Cardiac fibroblast (primary cell): Measurements from ENCODE around the gene CPTP.
"Not testable (repeated sequence)": the region's sequence is repeated elsewhere in the genome, so short reads cannot be mapped to it uniquely, and the experiment has no call there.

Source experiments
- DNase-seq, 2 donors: peaks; one replicate each; pipeline versions ENCODE4 v3.0.0 to v3.0.0-alpha.2; 2010; ENCODE audit warnings: low read depth in 2 of 2
- H3K4me3 ChIP-seq, 2 donors: replicated peaks in 1 of 2; 1 replicate in 1 of 2; 2 replicates in 1 of 2; pipeline ENCODE4 v1.5.1; 2011; ENCODE audit warnings: low read depth in 2 of 2, low read length in 2 of 2, mild to moderate bottlenecking in 2 of 2, moderate library complexity in 1 of 2
- TF ChIP-seq, protein P1 (sequence below): IDR thresholded peaks from one replicate; pipeline ENCODE4 v1.5.1; 2011; ENCODE audit warnings: low read depth, mild to moderate bottlenecking, low read length, inconsistent platforms

CPTP gene

DNA sequence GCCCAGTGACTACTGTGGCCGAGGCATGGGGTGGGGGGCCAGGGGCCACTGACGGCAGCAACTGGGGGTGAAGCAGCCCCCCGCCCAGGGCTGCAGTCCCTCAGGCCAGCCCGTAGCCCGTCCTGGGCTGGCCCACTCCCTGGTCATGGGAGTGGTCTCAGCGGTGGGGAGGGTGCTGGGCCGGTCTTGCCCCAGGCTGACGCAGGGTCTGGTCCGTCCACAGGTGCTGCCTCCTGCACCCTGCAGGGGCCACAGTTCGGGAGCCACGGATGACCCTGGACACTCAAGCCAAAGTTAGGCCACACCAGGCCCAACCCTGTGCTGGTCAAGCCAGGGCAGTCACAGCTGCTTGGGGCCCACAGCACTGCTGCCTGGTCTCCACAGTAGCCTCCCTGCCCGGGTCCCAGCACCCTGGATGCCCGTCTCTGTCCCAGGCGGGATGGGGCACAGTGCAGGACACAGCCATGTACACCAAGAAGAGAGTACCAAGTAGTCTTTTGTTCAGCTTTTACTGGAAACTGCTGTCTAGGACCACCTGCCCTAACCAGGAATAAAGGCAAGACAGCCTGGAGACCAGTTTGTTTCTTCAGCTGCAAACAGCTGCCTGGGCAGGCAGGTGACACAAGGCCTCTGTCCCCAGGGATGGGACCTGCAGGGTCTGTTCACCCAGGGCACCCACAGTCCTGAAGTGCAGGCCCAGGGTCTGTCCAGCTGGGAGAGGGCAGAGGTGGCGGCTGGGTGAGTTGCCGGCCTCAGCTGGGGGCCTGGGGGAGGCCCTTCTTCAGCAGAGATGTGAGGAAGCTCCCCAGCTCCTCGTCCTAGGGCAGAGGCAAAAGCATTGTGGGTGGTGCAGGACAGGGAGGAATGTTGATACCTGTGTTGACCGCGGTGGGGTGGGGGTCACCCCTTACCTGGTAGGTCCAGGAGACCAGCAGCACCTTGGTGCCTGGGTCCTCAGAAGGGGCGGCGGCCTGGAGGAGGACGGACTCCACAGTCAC is 13.2 kb upstream of the CPTP start:
- H3K4me3 ChIP-seq, result no peak overlapping the region
- TF ChIP-seq, protein P1, sequence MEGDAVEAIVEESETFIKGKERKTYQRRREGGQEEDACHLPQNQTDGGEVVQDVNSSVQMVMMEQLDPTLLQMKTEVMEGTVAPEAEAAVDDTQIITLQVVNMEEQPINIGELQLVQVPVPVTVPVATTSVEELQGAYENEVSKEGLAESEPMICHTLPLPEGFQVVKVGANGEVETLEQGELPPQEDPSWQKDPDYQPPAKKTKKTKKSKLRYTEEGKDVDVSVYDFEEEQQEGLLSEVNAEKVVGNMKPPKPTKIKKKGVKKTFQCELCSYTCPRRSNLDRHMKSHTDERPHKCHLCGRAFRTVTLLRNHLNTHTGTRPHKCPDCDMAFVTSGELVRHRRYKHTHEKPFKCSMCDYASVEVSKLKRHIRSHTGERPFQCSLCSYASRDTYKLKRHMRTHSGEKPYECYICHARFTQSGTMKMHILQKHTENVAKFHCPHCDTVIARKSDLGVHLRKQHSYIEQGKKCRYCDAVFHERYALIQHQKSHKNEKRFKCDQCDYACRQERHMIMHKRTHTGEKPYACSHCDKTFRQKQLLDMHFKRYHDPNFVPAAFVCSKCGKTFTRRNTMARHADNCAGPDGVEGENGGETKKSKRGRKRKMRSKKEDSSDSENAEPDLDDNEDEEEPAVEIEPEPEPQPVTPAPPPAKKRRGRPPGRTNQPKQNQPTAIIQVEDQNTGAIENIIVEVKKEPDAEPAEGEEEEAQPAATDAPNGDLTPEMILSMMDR, result no peak

DNA sequence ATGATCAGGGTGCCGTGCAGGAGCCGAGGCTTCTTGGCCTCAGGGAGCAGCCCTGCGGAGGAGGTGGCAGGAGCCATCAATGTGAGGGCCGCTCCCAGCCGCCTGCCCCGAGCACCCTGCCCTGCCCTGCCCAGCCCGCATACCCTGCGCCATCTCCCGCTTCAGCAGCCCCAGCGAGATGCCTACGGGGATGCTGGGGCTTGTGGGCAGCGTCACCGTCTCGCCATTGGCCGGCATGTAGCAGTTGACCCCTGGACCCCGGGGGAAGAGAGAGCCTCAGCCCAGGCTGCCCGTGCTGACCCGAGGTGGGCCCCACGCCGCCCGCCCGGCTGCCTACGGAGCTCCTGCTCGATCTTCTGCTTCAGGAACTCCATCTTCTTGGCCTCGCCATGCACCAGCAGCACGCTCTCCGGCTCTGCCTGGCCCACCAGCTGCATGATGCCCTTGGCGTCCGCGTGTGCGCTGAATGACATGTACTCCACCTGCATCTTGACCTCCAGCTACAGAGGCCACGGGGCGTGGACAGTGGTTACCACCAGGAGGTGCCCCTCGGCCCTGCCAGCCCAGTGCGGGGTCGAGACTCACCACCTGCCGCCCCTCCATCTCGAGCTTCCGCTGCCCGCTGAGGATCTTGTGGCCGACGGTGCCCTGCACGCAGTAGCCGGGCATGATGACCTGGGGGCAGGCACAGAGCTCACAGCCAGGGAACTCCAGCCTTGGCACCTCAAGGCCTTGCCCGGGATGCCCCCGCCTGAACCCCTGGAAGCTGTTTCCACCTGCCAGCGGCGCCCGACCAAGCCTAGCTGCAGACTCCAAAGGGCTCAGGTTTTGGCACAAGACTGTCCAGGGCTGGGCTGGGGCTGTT is 11.9 kb upstream of the CPTP start:
- DNase-seq, result no peak
- TF ChIP-seq, protein P1, result no peak
- H3K4me3 ChIP-seq, result no peak overlapping the region

More for the DNA sequence above, 13.2 kb upstream of the CPTP start:
- DNase-seq, result no peak

DNA sequence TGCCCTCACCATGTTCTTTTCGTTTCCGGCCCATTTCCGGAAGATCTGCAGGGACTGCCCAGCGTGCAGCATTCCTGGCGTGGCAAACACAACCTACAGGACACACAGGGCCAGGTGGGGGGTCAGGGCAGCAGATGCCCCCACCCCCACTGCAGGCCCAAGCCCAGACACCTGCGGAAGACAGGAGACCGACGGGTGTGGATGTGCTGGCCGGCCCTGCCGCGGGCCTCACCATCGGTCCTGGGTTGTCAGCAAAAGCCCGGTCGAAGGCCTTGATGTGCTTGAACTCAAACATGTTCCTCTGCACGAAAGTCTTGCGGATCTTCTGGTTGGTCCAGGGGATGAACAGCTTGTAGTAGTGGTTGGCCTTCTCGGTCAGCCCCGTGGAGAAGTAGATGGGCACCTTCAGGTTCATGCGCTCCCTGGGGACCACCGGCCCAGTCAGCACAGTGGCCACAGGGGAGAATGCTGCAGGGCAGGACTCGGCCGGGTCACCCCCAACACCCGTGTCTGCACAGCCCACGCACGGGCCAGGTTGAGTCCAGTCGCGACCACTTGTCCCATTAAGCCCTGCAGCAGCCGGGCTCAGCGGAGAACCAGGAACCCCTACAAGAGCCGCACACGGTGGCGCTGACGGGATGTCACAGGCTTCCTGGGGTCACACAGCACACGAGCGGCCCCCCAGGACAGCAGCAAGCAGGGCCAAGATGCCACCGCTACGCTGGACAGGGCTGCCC is 10.9 kb upstream of the CPTP start:
- no peak overlapping the region for H3K4me3 ChIP-seq
- TF ChIP-seq, protein P1, result no peak
- no peak for DNase-seq

- H3K4me3 ChIP-seq, result no peak overlapping the region
- TF ChIP-seq, protein P1, result no peak
- DNase-seq, result no peak
Measured at GRCh38 chr1:1314237-1314586, 10.4 kb upstream of the CPTP start.

DNA sequence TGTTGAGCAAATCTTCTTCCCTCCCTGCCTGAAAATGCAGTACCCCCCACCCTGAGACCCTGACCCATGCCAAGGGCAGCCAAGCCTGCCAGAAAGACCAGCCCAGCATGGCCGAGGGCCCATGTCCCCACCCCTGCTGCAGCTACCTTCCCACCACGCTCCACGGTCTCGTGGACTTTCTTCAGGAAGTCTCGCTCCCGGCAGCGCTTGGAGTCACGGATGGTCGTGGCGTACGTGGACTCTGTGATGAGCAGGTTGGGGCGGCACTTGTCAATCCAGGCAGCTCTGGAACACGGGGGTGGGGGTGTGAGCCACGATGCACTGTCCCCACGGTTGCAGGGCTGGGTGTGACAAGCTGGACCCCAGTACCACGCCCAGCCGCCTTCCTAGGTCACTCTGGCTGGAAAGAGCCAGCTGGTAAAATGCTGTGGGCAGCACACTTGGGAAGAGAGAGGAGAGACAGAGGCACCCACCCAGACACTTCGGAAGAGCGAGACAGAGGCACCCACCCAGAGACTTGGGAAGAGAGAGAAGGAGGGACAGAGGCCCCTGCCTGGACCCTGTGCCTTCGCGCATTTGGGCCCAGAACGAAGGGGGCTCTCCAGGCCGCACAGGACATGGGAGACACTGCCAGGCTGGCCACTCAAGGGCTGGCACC is 9.8 kb upstream of the CPTP start:
- no peak overlapping the region for H3K4me3 ChIP-seq
- TF ChIP-seq, protein P1, result no peak
- no peak for DNase-seq

- DNase-seq, result no peak
- no peak overlapping the region for H3K4me3 ChIP-seq
- TF ChIP-seq, protein P1, result no peak
Measured at GRCh38 chr1:1315435-1315954, 9.1 kb upstream of the CPTP start.

DNA sequence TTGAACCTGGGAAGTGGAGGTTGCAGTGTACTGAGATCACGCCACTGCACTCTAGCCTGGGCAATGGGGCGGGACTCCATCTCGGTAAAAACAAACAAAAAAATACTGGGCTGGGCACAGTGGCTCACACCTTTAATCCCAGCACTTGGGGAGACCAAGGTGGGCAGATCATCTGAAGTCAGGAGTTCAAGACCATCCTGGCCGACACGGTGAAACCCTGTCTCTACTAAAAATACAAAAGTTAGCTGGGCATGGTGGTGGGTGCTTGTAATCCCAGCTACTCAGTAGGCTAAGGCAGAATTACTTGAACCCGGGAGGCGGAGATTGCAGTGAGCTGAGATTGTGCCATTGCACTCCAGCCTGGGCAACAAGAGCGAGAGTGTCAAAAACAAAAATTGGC is 8.4 kb upstream of the CPTP start:
- not testable (repeated sequence) for H3K4me3 ChIP-seq, DNase-seq
